HEK293 (cell line): Measurements from ENCODE around the gene APOBEC3H.
A peak's percentile ranks its signal among the peaks of the same experiment; 100 is the strongest.

Experiments
- BCL11A ChIP-seq: fragments of 450-650 bp; formaldehyde crosslinking; IDR thresholded peaks from 2 replicates; pipeline ENCODE4 v1.5.1; 2016; ENCODE audit warnings: low read depth, missing biosample characterization, missing genetic modification characterization
- GLIS1 ChIP-seq: fragments of 450-650 bp; formaldehyde crosslinking; IDR thresholded peaks from 2 replicates; pipeline ENCODE4 v1.5.1; 2016; ENCODE audit warnings: missing biosample characterization, missing genetic modification characterization
- GLIS2 ChIP-seq: fragments of 450-650 bp; formaldehyde crosslinking; IDR thresholded peaks from 2 replicates; pipeline ENCODE4 v1.5.1; 2016; ENCODE audit warnings: missing biosample characterization, missing genetic modification characterization
- ZBTB17 ChIP-seq: fragments of 450-650 bp; formaldehyde crosslinking; IDR thresholded peaks from 2 replicates; pipeline ENCODE4 v1.5.1; 2016; ENCODE audit warnings: missing biosample characterization, missing genetic modification characterization
- ZBTB20 ChIP-seq: fragments of 450-650 bp; formaldehyde crosslinking; IDR thresholded peaks from 2 replicates; pipeline ENCODE4 v1.5.1; 2016; ENCODE audit warnings: missing biosample characterization, missing genetic modification characterization
- ZBTB48 ChIP-seq: fragments of 450-650 bp; formaldehyde crosslinking; IDR thresholded peaks from 2 replicates; pipeline ENCODE4 v1.5.1; 2016; ENCODE audit warnings: missing biosample characterization, missing genetic modification characterization
- ZBTB8A ChIP-seq: fragments of 450-650 bp; formaldehyde crosslinking; IDR thresholded peaks from 2 replicates; pipeline ENCODE4 v1.5.1; 2016; ENCODE audit warnings: missing biosample characterization, missing genetic modification characterization
- ZFP69B ChIP-seq: fragments of 450-650 bp; formaldehyde crosslinking; IDR thresholded peaks from 2 replicates; pipeline ENCODE4 v1.5.1; 2016; ENCODE audit warnings: missing biosample characterization, missing genetic modification characterization
- ZIC2 ChIP-seq: fragments of 450-650 bp; formaldehyde crosslinking; IDR thresholded peaks from 2 replicates; pipeline ENCODE4 v1.5.1; 2016; ENCODE audit warnings: missing biosample characterization, missing genetic modification characterization
- ZNF138 ChIP-seq: fragments of 450-650 bp; formaldehyde crosslinking; IDR thresholded peaks from 2 replicates; pipeline ENCODE4 v1.5.1; 2016; ENCODE audit warnings: missing biosample characterization, missing genetic modification characterization, borderline replicate concordance
- ZNF169 ChIP-seq: fragments of 450-650 bp; formaldehyde crosslinking; IDR thresholded peaks from 2 replicates; pipeline ENCODE4 v1.5.1; 2016; ENCODE audit warnings: missing biosample characterization, missing genetic modification characterization
- ZNF2 ChIP-seq: fragments of 450-650 bp; formaldehyde crosslinking; IDR thresholded peaks from 2 replicates; pipeline ENCODE4 v1.5.1; 2016; ENCODE audit warnings: missing biosample characterization, missing genetic modification characterization
- ZNF529 ChIP-seq: fragments of 450-650 bp; formaldehyde crosslinking; IDR thresholded peaks from 2 replicates; pipeline ENCODE4 v1.5.1; 2017; ENCODE audit warnings: missing genetic modification characterization, missing biosample characterization; ENCODE audit not compliant: insufficient replicate concordance
- ZNF600 ChIP-seq: fragments of 450-650 bp; formaldehyde crosslinking; IDR thresholded peaks from 2 replicates; pipeline ENCODE4 v1.5.1; 2016; ENCODE audit warnings: missing biosample characterization, missing genetic modification characterization
- ZNF624 ChIP-seq: fragments of 450-650 bp; formaldehyde crosslinking; IDR thresholded peaks from 2 replicates; pipeline ENCODE4 v1.5.1; 2017; ENCODE audit warnings: missing biosample characterization, missing genetic modification characterization
- ZNF670 ChIP-seq: fragments of 450-650 bp; formaldehyde crosslinking; IDR thresholded peaks from 2 replicates; pipeline ENCODE4 v1.5.1; 2016; ENCODE audit warnings: missing biosample characterization, missing genetic modification characterization, low read depth
- ZNF792 ChIP-seq: fragments of 450-650 bp; formaldehyde crosslinking; IDR thresholded peaks from 2 replicates; pipeline ENCODE4 v1.5.1; 2016; ENCODE audit warnings: missing biosample characterization, missing genetic modification characterization
- TF ChIP-seq, protein P1 (sequence below): fragments of 450-650 bp; formaldehyde crosslinking; IDR thresholded peaks from 2 replicates; pipeline ENCODE4 v1.5.1; 2016; ENCODE audit warnings: missing biosample characterization, missing genetic modification characterization, borderline replicate concordance
- TF ChIP-seq, protein P2 (sequence below): fragments of 450-650 bp; formaldehyde crosslinking; IDR thresholded peaks from 2 replicates; pipeline ENCODE4 v1.5.1; 2017; ENCODE audit warnings: missing biosample characterization, mild to moderate bottlenecking, missing genetic modification characterization, moderate library complexity
- TF ChIP-seq, protein P3 (sequence below): IDR thresholded peaks from 2 replicates; pipeline ENCODE4 v1.6.1; 2011; ENCODE audit warnings: mild to moderate bottlenecking, low read depth, low read length, borderline replicate concordance
- TF ChIP-seq, protein P4 (sequence below): fragments of 450-650 bp; formaldehyde crosslinking; IDR thresholded peaks from 2 replicates; pipeline ENCODE4 v1.5.1; 2016; ENCODE audit warnings: missing biosample characterization, missing genetic modification characterization
- TF ChIP-seq, protein P5 (sequence below): fragments of 450-650 bp; formaldehyde crosslinking; IDR thresholded peaks from 2 replicates; pipeline ENCODE4 v1.5.1; 2016; ENCODE audit warnings: missing biosample characterization, missing genetic modification characterization
- TF ChIP-seq, protein P6 (sequence below): fragments of 450-650 bp; formaldehyde crosslinking; IDR thresholded peaks from 2 replicates; pipeline ENCODE4 v1.5.1; 2017; ENCODE audit warnings: missing biosample characterization, missing genetic modification characterization
- TF ChIP-seq, protein P7 (sequence below): fragments of 450-650 bp; formaldehyde crosslinking; IDR thresholded peaks from 2 replicates; pipeline ENCODE4 v1.5.1; 2016; ENCODE audit warnings: missing biosample characterization, missing genetic modification characterization

APOBEC3H gene

DNA sequence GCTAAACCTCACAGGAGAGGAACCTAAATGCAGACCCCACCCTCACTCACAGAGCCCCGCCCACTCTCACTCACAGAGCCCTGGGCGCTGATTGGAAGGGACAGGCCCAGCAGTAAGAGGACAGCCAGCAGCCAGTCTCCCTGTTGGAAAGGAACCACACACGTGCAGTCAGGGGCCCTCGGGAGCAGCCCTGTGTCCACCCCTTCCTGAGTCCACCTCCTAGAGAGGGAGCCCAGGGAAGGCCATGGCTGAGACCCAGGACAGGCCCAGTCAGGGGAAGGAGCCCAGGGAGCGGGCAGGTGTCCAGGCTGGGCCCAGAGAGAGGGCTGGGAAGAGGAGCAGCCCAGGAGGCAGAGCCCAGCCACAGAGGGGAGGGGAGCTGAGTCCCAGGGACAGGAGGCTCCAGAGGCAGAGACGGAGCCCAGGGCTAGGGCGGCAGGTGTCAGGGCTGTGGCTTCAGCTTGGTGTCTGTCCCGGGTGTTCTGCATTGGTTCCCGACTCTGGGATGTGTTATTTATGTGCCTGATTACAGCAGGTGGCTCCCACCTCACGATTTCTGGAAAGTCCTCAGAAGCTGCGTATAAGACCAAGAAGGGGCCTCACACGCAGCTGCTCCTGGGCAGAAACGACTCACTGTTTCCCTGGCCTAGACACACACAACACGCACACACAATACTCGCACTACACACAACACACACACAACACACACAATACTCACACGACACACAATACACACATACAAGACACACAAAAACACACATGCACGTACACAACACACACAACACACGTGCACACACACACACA, 9.0 kb upstream of the APOBEC3H start (continued):
- TF ChIP-seq, protein P1, sequence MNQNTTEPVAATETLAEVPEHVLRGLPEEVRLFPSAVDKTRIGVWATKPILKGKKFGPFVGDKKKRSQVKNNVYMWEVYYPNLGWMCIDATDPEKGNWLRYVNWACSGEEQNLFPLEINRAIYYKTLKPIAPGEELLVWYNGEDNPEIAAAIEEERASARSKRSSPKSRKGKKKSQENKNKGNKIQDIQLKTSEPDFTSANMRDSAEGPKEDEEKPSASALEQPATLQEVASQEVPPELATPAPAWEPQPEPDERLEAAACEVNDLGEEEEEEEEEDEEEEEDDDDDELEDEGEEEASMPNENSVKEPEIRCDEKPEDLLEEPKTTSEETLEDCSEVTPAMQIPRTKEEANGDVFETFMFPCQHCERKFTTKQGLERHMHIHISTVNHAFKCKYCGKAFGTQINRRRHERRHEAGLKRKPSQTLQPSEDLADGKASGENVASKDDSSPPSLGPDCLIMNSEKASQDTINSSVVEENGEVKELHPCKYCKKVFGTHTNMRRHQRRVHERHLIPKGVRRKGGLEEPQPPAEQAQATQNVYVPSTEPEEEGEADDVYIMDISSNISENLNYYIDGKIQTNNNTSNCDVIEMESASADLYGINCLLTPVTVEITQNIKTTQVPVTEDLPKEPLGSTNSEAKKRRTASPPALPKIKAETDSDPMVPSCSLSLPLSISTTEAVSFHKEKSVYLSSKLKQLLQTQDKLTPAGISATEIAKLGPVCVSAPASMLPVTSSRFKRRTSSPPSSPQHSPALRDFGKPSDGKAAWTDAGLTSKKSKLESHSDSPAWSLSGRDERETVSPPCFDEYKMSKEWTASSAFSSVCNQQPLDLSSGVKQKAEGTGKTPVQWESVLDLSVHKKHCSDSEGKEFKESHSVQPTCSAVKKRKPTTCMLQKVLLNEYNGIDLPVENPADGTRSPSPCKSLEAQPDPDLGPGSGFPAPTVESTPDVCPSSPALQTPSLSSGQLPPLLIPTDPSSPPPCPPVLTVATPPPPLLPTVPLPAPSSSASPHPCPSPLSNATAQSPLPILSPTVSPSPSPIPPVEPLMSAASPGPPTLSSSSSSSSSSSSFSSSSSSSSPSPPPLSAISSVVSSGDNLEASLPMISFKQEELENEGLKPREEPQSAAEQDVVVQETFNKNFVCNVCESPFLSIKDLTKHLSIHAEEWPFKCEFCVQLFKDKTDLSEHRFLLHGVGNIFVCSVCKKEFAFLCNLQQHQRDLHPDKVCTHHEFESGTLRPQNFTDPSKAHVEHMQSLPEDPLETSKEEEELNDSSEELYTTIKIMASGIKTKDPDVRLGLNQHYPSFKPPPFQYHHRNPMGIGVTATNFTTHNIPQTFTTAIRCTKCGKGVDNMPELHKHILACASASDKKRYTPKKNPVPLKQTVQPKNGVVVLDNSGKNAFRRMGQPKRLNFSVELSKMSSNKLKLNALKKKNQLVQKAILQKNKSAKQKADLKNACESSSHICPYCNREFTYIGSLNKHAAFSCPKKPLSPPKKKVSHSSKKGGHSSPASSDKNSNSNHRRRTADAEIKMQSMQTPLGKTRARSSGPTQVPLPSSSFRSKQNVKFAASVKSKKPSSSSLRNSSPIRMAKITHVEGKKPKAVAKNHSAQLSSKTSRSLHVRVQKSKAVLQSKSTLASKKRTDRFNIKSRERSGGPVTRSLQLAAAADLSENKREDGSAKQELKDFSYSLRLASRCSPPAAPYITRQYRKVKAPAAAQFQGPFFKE (tag by site-specific recombination), result no peak
- TF ChIP-seq BCL11A (tag by site-specific recombination) (peak; percentile 45; the same call in 1 of the 2 replicates), ZFP69B (tag by site-specific recombination) (0 out of 2 replicates have a peak, but pooled peaks have one; percentile 18), ZNF624 (tag by site-specific recombination) (no peak), ZNF169 (tag by site-specific recombination) (no peak), ZBTB48 (tag by site-specific recombination) (0 out of 2 replicates have a peak, but pooled peaks have one; percentile 22), ZIC2 (tag by site-specific recombination) (peak; percentile 8; the same call in 1 of the 2 replicates), ZNF670 (no peak), ZBTB20 (tag by site-specific recombination) (peak; percentile 21), ZBTB17 (tag by site-specific recombination) (peak; percentile 13; the same call in 1 of the 2 replicates), GLIS1 (tag by site-specific recombination) (peak; percentile 57), ZNF600 (tag by site-specific recombination) (no peak), ZNF2 (tag by site-specific recombination) (no peak), ZNF792 (tag by site-specific recombination) (no peak), GLIS2 (tag by site-specific recombination) (0 out of 2 replicates have a peak, but pooled peaks have one; percentile 22), ZBTB8A (tag by site-specific recombination) (0 out of 2 replicates have a peak, but pooled peaks have one; percentile 12), ZNF138 (tag by site-specific recombination) (no peak), ZNF529 (tag by site-specific recombination) (no peak)
- TF ChIP-seq, protein P2, sequence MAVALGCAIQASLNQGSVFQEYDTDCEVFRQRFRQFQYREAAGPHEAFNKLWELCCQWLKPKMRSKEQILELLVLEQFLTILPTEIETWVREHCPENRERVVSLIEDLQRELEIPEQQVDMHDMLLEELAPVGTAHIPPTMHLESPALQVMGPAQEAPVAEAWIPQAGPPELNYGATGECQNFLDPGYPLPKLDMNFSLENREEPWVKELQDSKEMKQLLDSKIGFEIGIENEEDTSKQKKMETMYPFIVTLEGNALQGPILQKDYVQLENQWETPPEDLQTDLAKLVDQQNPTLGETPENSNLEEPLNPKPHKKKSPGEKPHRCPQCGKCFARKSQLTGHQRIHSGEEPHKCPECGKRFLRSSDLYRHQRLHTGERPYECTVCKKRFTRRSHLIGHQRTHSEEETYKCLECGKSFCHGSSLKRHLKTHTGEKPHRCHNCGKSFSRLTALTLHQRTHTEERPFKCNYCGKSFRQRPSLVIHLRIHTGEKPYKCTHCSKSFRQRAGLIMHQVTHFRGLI, result peak; percentile 34; the same call in 1 of the 2 replicates
- TF ChIP-seq, protein P3, sequence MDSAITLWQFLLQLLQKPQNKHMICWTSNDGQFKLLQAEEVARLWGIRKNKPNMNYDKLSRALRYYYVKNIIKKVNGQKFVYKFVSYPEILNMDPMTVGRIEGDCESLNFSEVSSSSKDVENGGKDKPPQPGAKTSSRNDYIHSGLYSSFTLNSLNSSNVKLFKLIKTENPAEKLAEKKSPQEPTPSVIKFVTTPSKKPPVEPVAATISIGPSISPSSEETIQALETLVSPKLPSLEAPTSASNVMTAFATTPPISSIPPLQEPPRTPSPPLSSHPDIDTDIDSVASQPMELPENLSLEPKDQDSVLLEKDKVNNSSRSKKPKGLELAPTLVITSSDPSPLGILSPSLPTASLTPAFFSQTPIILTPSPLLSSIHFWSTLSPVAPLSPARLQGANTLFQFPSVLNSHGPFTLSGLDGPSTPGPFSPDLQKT, result no peak
- TF ChIP-seq, protein P4, sequence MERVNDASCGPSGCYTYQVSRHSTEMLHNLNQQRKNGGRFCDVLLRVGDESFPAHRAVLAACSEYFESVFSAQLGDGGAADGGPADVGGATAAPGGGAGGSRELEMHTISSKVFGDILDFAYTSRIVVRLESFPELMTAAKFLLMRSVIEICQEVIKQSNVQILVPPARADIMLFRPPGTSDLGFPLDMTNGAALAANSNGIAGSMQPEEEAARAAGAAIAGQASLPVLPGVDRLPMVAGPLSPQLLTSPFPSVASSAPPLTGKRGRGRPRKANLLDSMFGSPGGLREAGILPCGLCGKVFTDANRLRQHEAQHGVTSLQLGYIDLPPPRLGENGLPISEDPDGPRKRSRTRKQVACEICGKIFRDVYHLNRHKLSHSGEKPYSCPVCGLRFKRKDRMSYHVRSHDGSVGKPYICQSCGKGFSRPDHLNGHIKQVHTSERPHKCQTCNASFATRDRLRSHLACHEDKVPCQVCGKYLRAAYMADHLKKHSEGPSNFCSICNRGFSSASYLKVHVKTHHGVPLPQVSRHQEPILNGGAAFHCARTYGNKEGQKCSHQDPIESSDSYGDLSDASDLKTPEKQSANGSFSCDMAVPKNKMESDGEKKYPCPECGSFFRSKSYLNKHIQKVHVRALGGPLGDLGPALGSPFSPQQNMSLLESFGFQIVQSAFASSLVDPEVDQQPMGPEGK, result 0 out of 2 replicates have a peak, but pooled peaks have one; percentile 43
- TF ChIP-seq, protein P5, sequence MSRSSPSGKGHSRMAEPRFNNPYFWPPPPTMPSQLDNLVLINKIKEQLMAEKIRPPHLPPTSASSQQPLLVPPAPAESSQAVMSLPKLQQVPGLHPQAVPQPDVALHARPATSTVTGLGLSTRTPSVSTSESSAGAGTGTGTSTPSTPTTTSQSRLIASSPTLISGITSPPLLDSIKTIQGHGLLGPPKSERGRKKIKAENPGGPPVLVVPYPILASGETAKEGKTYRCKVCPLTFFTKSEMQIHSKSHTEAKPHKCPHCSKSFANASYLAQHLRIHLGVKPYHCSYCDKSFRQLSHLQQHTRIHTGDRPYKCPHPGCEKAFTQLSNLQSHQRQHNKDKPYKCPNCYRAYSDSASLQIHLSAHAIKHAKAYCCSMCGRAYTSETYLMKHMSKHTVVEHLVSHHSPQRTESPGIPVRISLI (tag by site-specific recombination), result no peak
- TF ChIP-seq, protein P6, sequence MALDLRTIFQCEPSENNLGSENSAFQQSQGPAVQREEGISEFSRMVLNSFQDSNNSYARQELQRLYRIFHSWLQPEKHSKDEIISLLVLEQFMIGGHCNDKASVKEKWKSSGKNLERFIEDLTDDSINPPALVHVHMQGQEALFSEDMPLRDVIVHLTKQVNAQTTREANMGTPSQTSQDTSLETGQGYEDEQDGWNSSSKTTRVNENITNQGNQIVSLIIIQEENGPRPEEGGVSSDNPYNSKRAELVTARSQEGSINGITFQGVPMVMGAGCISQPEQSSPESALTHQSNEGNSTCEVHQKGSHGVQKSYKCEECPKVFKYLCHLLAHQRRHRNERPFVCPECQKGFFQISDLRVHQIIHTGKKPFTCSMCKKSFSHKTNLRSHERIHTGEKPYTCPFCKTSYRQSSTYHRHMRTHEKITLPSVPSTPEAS (tag by site-specific recombination), result peak; percentile 51; the same call in 1 of the 2 replicates
- TF ChIP-seq, protein P7, sequence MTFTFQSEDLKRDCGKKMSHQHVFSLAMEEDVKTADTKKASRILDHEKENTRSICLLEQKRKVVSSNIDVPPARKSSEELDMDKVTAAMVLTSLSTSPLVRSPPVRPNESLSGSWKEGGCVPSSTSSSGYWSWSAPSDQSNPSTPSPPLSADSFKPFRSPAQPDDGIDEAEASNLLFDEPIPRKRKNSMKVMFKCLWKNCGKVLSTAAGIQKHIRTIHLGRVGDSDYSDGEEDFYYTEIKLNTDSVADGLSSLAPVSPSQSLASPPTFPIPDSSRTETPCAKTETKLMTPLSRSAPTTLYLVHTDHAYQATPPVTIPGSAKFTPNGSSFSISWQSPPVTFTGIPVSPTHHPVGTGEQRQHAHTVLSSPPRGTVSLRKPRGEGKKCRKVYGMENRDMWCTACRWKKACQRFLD (tag by site-specific recombination), result no peak
